Suprapubic skin (tissue), 3 donors: Measurements from ENCODE around the gene VEGFA.

Experiments used
- CTCF ChIP-seq, 2 donors: fragments of 200-600 bp in 1 of 2; fragments of 450-650 bp in 1 of 2; sonication (generic) in 1 of 2; IDR thresholded peaks; one replicate each; pipeline ENCODE4 v1.5.1; 2016 to 2019; ENCODE audit warnings: antibody characterized with exemption in 2 of 2, mild to moderate bottlenecking in 1 of 2, moderate library complexity in 1 of 2
- POLR2A ChIP-seq, 2 donors: fragments of 450-650 bp; IDR thresholded peaks; one replicate each; pipeline ENCODE4 v1.6.1; 2017; ENCODE audit warnings: antibody characterized with exemption in 2 of 2, mild to moderate bottlenecking in 2 of 2, moderate library complexity in 2 of 2

GRCh38 chr6:43803055-43803782, 33.2 kb downstream of the VEGFA start:
- no peak for TF ChIP-seq CTCF (IDR thresholded peaks at IDR 0.05)
- no peak for TF ChIP-seq POLR2A (IDR thresholded peaks at IDR 0.05)
